NCI-H526 (cell line): ENCODE measurements around the gene ABCC1.
"Not testable (repeated sequence)": the region's sequence is repeated elsewhere in the genome, so short reads cannot be mapped to it uniquely, and the experiment has no call there.

Source experiments
- DNase-seq, 2 experiments: peaks; one replicate each; lab custom pipeline; 2025; lab: John Stamatoyannopoulos, UW

Gene ABCC1

DNA sequence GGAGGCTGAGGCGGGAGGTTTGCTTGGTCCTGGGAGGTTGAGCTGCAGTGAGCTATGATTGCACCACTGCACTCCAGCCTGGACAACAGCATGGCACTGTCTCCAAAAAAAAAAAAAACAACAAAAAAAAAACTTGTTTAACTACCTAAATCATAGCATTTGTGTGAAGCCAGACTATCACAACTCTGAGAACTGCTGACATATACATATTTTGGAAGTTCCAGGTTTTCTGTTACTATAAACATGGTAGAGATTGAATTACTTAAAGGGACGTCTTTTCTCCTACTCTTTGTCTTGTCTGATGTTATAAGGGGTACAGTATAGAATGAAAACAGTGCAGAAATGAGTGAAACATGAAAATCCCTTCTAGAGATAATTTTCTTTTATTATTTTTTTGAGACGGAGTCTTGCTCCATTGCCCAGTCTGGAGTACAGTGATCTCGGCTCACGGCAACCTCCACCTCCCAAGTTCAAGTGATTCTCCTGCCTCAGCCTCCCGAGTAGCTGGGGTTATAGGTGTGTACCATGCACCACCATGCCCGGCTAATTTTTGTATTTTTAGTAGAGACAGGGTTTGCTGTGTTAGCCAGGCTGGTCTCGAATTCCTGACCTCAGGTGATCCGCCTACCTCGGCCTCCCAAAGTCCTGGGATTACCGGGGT lies 18.4 kb downstream of the ABCC1 start:
- no peak for DNase-seq

DNA sequence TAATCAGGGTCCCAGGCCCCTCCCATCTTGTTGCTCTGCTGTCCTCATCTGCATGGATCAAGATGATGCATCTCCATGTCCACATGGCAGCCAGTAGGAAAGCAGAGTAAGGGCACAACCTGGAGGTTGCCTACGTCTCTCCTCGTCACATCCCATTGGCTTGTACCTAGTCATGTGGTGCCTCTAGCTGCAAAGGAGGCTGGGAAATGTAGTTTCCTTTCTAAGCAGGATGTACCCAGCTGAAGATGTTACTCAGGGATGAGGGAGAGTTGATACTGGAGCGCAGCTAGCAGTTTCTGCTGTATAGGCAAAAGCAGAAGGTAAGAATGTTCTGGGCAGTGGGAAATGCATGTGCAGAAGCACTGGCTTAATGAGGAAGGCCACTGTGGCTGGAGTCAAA lies 20.8 kb downstream of the ABCC1 start:
- DNase-seq = peak in 1 of 2 experiments; percentile 33

DNA sequence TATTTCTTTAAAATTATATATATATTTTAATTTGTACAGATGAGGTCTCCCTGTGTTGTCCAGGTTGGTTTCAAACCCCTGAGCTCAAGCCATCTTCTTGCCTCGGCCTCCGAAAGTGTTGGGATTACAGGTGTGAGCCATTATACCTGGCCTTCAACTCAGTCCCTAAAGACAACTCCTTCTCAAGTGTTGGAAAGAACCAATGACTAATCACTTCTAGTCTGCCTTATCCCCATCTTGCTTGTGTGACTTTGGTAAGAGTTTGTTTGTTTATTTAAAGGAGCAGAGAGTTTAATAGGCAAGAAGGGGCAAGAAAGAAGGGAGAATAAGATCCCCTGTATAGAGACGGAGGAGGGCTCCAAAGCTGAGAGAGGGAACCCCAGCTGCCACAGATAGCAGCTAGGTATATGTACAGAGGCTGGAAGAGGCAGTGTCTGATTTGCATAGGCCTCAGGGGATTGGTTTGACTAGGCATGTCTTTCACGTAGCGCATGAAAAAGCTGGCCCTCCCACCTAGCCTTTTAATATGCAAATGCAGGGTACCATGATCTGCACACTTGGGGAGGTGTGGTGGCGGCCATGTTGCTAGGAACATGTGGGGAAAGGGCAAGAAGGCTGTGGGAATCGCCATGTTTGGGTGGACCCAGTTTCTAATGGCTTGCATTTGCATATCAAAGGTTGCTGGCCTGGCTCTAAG lies 21.5 kb downstream of the ABCC1 start:
- peak; percentile 90 to 93 for DNase-seq

DNA sequence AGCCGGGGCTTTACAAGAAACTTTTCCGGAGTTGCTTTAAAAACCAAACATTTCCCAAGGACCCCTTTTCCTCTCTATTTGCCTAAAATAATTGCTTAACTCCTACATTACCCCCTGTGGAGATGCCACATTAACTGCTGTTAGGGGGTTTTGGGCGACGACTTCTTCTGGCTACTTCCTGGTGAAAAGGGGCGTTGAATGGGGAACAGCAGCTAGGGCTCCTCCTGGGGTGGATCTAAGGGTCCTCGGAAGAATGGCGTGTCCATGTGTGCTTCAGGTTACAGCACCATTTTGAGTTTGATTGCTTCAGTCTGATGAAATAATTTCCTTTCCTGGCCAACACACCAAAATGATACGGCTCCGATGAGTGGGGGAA lies 22.0 kb downstream of the ABCC1 start:
- no peak for DNase-seq

DNA sequence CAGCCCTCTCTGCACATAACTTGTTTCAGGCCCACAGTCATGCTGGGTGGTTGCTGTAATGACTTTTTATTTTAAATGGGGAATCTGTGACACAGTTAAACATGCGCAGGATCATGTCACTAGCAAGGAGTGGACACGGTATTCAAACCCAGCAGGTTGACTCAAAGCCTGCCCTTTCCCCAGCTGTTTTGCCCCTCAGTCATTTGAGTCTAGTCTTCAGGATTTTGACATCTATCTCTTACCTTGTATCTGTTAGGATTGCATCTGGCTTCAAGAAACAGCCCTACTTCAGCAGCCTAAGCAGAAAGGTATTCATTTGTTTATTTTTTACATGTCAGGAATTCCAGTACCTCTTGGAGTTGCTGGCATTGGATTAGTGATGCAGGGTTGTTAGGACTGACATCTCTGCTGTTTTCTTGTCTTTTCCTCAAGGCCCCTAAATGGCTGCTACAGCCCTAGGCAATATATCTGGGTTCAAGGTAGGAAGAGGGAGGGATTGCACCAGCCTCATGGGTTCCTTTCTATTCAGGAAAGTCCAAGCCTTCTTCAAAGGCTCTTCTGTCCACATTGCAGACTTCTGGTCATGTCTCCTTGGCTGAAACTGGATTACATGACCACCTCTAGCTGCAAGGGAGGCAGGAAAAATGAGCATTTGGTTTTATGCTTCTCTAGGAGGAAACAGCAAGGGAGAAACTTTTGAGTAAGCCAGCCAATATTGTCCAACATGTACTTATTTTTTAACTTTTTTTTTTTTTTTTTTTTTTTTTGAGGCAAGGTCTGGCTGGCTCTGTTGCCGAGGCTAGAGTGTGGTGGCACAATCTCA lies 22.8 kb downstream of the ABCC1 start:
- DNase-seq = no peak

DNA sequence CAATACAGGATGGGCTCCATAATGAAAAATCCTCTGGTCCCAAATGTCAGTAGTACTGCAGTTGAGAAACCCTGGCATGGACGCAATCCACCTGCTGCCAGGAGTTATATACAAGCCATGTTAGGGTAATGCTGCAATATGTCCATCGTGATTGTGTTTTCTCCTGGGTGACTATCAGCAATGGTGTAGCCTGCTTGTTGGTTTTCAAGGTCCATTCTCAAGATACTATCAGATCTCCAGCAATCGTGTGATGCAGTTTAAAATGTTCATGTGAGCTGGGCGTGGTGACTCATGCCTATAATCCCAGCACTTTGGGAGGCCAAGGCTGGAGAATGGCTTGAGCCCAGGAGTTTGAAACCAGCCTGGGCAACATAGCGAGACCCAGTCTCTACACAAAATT lies 24.0 kb downstream of the ABCC1 start:
- DNase-seq = no peak

DNA sequence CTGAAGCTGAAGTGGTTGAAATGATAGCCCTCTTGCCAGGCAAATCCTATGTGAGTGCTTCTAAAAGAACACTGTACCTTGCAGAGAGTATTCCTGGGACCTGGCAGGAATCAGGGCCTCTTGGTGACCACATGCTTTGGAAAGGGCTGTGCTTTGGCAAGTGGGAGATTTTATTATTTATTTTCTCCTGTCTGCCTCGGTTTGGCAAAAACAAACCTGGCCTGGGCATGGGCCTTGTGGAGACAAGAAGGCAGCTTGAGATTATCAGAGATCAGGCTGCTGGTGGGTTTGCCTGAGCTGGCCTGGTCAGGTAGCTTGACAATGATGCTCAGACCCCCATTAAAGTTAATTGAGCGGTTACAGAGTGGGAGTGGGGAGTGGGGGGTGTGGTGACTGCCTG lies 24.6 kb downstream of the ABCC1 start:
- no peak for DNase-seq

DNA sequence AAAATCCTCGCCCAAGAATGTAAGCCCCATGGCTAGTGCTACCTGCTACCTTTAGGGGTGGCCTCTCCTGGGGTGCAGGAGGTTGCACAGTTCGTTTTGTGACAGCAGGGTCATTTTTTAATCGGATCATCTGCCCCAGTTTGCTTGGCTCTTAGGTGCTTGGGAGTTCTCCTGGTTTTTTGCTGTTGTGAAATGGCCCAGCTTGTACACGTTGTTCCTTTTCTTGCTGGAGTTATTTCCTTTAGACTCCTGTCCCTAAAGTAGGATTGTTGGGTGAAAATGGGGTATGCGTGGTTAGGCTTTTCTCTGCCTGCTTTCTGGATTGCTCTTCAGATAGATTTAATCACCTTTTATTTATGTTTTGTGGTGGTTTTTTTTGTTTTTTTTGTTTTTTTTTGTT lies 25.8 kb downstream of the ABCC1 start:
- no peak for DNase-seq

DNA sequence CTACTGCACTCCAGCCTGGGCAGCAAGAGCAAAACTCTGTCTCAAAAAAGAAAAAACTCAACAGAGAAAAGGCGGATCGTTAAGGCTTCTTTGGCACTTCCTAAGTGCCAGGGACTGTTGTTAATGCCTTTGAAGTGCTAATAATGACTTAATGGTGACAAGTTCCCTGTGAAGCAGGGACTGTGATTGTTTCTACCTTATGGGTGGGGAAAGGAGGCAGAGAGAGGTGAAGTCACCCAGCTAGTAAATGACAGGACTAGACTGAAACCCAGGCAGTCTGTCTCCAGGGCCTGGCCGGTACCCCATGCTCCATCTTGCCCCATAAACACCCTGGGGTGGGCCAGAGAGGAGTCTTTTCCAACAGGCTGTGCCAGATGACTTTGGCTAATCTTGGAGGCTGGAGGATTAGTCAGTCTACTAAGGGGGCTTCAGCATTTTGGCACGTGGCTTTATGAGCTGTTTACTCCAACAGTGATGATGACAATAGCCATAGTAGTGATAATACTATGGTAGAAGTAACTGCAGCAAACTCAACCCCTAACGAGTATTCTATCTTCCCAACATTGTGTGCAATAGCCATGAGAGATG lies 26.9 kb downstream of the ABCC1 start:
- no peak for DNase-seq

DNA sequence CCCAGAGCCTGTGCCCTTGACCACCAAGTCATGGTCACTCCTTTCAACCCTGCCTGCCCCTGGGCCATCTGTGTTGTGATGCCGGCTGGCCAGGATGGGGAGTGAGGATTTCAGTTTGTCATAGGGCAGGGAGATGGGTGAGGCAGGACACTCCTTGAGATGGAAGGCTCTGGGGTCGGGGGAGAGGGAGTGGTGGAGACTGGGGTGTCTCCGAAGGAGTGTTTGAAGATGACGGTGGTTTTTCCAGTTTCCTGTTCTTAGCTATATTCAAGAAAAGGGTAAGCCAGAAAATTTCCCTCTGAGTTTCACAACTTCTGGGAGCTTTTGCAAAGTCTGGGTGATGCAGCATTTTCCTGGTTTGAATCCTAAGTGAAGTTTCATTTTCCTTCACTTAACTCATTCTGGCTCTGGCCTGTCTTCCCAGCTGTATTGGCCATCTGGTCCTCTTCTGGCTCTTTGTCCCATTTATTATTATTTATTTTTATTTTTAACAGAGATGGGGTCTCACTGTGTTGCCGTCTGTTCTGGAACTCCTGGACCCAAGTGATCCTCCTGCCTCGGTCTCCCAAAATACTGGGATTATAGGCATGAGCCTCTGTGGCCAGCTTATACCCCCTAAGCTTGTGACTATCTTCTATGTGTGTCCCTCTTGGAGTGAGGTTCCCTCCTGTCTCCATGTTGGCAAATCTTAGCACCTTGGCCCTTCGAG lies 27.7 kb downstream of the ABCC1 start:
- DNase-seq = no peak

DNA sequence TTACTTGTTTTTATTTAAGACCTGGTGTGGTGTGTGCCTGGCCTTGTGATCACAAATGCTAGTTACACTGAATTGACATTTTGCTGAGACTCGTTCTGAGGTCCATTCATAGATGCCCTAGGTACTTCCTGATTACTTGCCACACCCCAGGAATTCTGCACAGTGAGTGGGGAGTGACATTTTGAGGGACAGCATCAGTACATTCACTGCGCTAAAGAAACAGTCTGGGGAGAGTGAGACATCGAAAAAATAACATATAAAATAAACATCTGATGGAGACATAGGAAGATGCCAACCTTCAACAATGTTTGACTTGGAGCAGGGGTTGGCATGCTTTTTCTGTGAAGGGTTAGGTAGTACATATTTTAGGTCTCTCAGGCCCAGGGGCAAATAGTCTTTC lies 30.4 kb downstream of the ABCC1 start:
- DNase-seq = no peak

DNA sequence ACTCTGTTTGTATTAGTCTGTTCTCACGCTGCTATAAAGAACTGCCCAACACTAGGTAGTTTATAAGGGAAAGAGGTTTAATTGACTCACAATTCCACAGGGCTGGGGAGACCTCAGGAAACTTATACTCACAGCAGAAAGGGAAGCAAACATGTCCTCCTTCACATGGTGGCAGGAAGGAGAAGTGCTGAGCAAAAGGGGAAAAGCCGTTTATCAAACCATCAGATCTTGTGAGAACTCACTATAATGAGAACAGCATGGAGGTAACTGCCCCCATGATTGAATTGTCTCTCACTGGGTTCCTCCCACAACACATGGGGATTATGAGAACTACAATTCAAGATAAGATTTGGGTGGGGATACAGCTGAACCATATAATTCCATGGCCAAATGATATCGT lies 30.9 kb downstream of the ABCC1 start:
- DNase-seq = no peak

DNA sequence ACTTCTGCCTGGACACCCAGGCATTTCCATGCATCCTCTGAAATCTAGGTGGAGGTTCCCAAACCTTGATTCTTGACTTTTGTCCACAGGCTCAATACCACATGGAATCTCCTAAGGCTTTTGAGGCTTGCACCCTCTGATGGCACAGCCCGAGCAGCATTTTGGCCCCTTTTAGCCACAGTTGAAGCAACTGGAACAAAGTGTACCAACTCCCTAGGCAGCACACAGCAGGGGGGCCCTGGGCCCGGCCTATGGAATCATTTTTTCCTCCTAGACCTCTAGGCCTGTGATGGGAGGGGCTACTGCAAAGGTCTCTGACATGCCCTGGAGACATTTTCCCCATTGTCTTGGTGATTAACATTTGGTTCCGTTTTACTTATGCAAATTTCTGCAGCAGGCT lies 32.0 kb downstream of the ABCC1 start:
- DNase-seq = no peak

DNA sequence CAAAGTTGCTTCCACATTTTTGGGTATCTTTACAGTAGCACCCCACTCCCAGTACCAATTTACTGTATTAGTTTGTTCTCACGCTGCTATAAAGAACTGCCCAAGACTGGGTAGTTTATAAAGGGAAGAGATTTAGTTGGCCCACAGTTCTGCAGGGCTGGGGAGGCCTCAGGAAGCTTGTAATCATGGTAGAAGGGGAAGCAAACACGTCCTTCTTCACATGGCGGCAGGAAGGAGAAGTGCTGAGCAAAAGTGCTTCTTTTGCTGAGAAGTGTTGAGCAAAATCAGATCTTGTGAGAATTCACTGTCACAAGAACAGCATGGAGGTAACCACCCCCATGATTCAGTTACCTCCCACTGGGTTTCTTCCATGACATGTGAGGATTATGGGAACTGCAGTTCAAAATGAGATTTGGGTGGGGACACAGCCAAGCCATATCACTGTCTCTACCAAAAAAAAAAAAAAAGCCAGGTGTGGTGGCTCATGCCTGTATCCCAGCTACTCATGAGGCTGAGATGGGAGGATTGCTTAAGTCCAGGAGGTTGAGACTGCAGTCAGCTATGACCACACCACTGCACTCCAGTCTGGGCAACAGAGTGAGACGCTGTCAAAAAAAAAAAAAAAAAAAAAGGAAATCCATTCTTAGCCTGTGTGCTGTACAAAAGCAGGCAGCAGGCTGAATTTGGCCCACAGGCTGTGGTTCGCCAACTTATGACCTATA lies 32.9 kb downstream of the ABCC1 start:
- not testable (repeated sequence) for DNase-seq

DNA sequence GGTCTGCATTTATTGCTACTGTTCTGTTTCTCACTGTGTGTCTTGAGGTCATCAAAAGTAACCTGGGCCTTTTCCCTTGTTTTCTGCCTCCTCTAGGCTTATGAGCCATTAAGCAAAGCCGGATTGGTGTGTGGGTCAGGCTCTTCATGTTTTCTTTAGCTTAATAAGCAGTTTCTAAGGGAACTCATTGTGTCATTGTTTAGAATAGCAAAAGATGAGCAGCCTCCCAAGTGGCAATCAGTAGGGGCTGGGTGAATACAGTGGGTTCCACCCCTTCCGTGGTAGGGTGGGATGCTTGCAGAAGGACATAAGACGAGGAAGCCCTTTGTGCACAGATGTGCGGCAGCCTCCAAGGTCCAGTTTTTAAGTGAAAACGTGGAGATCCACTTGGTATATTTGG lies 34.5 kb downstream of the ABCC1 start:
- DNase-seq = no peak

DNA sequence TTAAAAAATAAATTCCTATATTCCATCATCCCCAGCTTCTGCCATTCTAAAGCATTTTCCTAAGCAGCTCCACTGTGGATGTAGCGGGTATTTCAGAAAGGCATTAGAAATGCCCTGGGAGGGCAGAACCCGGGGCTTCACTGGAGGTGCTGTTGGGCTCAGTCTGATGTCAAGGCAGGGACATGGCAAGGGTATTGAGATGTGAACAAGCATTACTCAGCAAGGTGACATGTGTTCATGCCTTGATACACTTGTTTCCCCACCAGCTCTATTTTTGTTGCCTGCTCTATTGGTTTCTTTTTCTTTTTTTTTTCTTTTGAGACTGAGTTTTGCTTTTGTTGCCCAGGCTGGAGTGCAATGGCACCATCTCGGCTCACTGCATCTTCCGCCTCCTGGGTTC lies 35.7 kb downstream of the ABCC1 start:
- DNase-seq = no peak

DNA sequence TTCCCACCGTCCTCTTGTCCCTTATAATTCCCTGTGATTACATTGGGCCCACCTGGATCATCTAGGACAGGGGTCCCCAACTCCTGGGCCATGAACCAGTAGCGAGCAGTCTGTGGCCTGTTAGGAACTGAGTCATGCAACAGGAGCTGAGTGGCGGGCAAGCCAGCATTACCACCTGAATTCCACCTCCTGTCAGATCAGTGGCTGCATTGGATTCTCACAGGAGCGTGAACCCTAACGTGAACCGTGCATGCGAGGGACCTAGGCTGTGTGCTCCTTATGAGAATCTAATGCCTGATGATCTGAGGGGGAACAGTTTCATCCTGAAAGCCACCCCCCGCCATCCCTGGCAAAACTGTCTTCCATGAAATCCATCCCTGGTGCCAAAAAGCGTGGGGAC lies 36.8 kb downstream of the ABCC1 start:
- DNase-seq = no peak

DNA sequence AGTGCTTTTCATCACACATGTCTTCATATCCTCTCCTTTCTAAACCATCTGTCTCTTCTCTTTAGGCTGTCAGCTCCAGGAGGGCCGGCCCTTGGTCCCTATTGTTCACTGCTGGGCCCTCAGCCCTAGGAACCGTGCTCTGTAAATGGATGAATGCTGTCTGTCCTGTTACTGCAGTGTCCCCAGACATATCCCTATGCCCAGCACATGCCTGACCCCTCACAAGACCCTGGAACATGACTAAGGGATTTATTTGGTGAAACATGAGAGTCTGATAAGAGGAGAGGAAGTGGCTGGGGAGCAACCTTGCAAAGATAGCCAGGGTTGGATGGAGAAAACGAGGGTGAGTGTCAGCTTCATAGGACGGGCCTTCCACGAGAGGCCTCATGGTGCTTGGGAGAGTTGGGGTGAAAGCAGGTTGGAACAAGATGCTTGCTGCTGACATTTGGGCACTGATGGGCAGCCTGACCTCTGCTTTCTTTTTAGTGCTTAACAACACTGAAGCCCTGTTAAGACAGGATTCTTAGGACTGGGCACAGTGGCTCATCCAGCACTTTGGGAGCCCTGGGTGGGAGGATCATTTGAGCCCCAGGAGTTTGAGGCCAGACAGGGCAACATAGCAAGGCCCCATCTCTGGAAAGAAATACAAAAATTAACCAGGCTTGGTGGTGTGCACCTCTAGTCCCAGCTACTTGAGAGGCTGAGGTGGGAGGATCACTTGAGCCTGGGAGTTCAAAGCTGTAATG lies 39.0 kb downstream of the ABCC1 start:
- DNase-seq = no peak

DNA sequence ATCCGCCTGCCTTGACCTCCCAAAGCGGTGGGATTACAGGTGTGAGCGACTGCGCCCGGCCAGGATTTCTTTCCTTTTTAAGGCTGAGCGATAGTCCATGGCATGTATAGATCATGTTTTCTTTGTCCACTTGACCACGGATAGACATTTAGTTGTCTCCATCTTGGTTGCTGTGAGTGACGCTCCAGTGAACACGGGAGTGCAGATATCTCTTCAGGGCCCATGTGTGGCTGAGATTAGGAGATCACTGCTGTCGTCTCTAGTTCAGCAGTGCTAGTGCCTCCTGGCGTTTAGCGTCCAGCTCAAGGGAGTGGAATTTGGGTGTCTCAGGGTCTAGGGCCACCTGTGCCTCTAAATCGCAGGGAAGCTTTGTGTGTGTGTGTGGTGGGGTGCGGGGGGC lies 41.5 kb downstream of the ABCC1 start:
- DNase-seq = no peak

DNA sequence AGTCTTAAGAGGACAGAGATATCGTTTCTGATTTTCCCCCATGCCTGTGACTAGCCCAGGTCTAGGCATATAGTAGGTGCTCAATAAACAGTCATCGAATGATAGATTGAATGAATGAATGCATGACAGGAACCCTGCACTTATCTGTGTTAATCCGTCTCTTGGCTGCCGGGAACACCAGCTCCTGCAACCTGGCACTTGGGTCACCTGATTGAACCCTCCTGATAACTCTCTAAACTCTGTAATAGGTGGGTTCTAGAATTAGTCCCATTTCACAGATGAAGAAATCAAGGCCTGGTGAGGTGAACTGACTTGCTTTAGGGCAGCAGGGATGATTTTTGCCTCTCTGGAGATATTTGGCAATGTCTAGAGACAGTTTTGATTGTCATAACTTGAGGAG lies 43.7 kb downstream of the ABCC1 start:
- no peak for DNase-seq

DNA sequence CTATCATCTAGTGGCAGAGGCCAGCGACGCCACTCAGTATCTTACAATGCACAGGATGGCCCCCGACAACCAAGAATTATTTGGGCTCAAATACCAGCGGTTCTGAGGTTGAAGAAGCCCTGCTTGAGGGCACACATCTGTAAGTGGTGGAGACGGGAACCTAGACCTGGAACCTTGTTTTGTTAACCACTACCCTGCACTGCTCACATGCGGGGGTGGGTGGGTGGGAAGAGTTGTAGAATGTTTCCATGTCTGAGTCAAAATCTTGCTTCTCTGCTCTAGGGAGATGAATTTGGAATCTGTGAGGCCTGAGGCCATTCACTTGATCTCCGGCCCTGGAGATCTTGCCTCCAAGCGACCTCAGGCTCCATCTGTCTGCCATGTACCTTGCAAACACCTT lies 44.1 kb downstream of the ABCC1 start:
- no peak for DNase-seq
